ENCODE results near the gene DTWD1.
A peak's percentile ranks its signal among the peaks of the same experiment; 100 is the strongest.

DNA sequence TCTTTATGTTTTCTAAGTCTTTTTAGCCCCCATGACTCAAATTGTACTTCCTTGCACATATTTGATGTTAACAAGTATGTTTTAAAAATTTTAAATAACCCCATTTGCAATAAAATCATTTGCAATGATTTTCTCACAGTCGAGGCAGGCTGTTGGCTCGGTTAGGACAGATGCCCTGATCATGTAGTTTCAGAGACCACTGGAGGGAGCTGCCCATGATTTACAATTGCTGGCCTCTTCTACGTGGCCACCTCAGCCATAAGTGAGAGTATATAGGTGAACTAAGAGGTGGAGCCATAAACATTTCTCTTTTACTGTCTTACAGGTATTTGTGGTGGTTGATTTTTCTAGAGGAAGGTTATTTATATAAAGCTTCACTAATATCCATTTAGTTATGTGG lies 1.7 kb downstream of the DTWD1 start:
- TF ChIP-seq EZH2 (IDR thresholded peaks at IDR 0.05; ENCODE audit: borderline replicate concordance) (no peak), EZH2phosphoT487 (IDR thresholded peaks at IDR 0.05; ENCODE audit: low read depth, severe bottlenecking, unreplicated experiment) (no peak)
- TF ChIP-seq, protein P1, sequence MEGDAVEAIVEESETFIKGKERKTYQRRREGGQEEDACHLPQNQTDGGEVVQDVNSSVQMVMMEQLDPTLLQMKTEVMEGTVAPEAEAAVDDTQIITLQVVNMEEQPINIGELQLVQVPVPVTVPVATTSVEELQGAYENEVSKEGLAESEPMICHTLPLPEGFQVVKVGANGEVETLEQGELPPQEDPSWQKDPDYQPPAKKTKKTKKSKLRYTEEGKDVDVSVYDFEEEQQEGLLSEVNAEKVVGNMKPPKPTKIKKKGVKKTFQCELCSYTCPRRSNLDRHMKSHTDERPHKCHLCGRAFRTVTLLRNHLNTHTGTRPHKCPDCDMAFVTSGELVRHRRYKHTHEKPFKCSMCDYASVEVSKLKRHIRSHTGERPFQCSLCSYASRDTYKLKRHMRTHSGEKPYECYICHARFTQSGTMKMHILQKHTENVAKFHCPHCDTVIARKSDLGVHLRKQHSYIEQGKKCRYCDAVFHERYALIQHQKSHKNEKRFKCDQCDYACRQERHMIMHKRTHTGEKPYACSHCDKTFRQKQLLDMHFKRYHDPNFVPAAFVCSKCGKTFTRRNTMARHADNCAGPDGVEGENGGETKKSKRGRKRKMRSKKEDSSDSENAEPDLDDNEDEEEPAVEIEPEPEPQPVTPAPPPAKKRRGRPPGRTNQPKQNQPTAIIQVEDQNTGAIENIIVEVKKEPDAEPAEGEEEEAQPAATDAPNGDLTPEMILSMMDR (IDR thresholded peaks at IDR 0.05; ENCODE audit: poor library complexity) = peak; percentile 14

Data from hepatocyte (in vitro differentiated cells).